ENCODE results near the gene MVD.
"Not testable (repeated sequence)": the region's sequence is repeated elsewhere in the genome, so short reads cannot be mapped to it uniquely, and the experiment has no call there.

Gene MVD

GRCh38 chr16:88681084-88681680, 18.3 kb upstream of the MVD start:
- peak; percentile 26 for DNase-seq

DNA sequence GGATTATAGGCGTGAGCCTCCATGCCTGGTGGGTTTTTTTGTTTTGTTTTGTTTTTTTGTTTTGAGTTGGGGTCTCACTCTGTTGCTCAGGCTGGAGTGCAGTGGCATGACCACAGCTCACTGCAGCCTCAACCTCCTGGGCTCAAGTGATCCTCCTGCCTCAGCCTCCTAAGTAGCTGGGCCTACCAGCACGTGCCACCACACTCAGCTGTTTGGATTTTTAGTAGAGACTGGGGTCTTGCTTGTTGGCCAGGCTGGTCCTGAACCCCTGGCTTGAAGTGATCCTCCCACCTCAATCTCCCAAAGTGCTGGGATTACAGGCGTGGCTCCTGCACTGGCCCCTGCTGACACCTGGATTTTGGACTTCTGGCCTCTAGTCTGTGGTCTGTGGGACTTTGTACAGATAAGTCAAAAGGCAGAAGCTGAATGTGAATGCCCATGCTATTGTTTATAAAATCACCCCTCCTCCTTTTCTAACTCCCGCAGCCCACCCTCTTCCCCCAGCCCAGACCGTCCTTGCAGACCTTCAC, 17.7 kb upstream of the MVD start:
- no peak for DNase-seq

DNA sequence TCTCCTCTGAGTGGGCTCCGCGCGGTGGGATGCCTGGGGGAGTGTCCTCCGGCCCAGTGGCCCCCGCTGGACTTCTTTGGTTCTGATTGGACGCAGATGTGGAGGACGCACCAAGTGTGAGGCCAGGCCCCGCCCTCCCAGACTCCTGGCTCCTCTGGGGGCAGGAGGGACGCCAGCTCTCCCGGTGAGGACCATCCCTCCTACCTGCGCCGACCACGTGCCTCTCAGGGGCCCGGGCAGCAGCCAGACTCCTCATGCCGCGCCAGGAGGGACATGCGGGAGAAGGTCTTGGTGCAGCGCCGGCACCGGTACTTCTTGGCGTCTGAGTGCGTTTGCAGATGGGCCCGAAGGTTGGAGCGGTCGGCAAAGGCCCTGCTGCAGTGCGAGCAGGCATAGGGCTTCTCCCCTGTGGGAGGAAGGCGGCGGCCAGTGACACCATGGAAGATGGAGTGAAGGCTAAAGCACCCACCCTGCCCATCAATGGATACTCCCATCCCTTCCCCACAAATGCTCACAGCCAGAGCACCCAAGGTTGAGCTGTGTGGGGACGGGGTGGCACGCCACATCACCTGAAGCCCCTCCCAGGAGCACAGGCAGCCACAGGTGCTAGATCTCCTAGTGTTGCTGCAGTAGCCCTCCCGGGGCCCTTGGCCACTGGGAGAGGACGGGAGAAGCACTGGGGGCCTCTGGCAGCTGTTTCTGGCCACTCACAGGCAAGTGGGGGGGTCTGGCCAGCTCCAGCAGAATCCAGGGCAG, 15.5 kb upstream of the MVD start:
- no peak for DNase-seq

DNA sequence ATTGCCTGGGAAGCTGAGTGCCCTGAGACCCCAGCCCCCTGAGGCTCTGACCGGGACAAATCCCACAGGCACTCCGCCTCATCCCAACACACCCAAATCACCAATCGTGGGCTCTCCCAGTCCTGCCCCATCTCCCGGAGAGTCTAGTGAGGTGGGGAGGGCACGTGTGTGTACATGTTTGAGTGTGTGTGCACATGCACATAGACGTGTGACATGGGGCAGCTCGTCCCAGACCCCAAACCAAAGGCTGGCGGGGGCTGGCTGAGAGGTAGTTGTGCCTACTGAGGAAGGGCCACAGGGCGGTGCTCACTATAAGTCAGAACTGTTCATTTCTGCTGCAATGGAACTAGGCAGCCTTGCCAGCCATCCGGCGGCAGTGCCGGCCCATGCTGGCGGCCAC, 14.8 kb upstream of the MVD start:
- DNase-seq = no peak

GRCh38 chr16:88676502-88677242, 13.8 kb upstream of the MVD start:
- no peak for DNase-seq

GRCh38 chr16:88673716-88674379, 11.0 kb upstream of the MVD start:
- no peak for DNase-seq

- DNase-seq = no peak
Observed at GRCh38 chr16:88672776-88673175, 9.9 kb upstream of the MVD start.

- DNase-seq = no peak
Observed at GRCh38 chr16:88671806-88672205, 8.9 kb upstream of the MVD start.

DNA sequence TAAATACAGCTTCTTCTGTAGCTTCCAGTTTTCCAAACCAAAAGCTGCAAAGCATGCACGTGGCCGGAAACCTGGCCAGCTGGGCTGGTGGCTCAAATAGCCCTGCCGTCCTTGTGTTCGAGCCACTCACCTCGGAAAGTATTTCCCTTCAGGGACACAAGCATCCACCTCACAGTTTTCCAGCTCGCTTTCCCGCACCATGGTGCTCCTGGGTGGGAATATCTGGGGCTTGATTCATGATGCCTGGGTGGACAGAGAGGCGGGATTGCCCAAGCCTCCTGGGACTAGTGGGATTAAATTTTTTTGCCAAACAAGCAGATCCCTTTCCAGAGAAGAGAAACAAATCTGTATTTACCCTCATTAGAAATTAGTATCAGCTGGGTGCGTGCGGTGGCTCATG, 7.1 kb upstream of the MVD start:
- no peak for DNase-seq

DNA sequence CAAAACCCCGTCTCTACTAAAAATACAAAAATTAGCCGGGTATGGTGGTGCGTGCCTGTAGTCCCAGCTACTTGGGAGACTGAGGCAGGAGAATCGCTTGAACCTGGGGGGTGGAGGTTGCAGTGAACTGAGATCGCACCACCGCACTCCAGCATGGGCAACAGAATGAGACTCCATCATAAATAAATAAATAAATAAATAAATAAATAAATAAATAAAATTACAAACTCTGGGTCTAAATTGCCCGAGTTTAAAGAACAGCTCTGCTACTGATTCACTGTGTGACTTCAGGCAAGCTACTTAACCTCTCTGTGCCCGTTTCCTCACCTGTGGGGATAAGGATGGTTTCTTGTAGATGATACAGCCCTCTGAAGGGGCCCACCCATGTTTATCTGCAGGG, 6.6 kb upstream of the MVD start:
- not testable (repeated sequence) for DNase-seq

GRCh38 chr16:88667461-88667860, 4.6 kb upstream of the MVD start:
- no peak for DNase-seq

GRCh38 chr16:88665570-88665969, 2.7 kb upstream of the MVD start:
- DNase-seq = no peak

DNA sequence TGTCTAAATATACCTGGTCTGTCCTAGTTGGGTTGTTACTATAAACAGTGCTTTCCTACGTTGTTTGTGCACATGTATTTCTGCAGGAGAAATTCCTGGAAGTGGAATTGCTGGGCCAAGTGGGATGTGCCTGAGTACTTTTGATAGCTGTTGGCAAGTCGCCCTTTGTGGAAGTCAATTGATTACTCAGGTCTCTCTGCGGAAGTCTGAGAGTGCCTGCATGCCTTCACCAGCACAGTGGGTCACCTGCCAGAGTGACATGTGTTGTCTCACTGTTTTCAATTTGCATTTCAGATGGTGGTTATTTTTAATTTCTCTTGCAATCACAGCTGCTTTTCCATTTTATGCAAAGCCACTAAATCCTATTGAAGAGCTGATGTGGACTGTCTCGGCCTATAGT, 2.3 kb upstream of the MVD start:
- DNase-seq = no peak

GRCh38 chr16:88662222-88662842, 559 bp downstream of the MVD start:
- no peak for DNase-seq

GRCh38 chr16:88661468-88661867, 1.4 kb downstream of the MVD start:
- DNase-seq = no peak

DNA sequence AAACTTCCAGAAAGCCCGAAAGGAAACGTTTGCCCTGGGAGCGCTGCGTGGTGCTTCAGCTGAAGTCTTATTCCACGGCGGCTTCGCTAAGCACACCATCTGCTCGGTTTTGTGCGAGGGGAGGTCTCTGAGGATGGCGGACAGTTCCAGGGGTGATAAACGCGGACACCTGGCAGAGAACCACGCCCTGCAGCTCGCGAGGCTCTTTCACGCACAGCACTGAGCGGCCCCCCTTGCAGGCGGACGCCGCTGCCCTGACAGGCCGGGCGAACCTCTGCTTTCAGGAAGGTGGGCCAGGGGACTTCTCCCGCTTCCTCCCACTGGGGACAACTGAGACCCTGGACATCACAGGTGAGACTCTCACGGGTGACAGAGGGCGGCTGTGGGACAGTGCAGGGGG, 3.7 kb downstream of the MVD start:
- DNase-seq = no peak

DNA sequence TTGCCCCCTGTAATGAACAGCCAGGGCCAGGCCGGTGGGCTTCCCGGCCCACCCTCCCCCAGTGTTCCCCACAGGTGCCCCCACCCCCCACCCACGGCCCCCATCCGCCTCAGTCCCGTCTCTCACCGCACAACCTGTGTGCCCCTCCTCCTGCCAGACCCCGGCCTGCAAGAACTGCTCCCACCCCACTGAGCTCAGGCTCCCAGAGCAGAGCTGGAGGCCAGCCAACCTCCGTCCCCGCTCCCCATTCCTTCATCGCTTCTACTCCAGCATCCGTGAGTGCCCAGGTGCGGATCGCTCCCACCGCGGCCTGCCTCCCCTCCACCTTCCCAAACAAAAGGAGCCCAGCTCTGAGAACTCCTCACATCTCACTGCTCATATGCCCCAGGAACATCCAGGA, 4.2 kb downstream of the MVD start:
- DNase-seq = no peak

DNA sequence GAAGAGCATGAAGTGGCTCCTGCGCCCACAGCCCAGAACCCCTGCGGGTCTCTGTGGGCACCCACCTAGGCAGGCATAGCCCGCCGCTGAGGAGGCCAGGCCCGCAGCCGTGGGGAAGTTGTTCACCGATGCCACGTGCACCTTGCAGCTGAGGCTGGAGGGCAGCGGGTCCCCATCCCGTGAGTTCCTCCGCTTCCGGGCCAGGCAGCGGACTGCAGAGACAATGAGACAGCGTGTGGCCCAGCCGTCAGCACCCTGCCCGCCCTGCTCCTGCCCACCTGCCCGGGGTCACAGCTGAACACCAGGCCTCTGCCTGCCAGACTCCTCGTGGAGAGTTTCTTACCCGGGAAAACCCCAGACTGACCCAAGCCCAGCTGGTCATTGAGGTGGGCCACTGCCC, 5.5 kb downstream of the MVD start:
- DNase-seq = no peak

DNA sequence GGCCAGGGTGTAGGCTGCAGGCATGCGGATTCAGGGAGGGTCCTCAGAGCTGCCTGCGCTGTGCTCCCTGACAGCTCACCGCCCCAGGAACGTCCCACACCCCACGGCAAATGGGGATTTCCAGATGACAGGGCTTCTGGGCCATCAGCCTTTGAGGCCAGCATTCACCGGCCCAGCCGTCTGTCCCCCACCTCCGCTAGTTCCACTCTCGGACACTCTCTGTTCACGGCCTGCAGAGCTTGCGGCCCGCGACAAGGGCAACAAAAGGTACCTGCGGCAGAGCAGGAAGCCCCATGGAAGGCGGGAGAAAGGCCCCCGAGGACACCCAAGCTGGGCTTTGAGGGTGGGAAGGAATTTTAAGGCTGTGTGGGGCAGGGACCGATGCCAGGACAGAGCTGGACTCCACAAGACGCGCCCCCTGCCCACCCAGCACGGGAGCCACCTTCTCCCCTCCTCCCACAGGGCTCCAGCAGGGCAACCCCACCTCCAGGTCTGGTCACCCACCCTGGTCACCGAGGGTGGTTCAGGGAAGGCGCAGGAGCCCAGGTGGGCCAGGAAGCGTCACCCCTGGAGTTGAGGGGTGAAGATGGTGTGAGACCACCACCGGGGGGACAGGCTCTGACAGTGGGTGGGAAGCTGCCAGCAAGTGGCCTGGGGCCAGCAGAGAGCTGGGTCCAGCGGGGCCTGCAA, 6.5 kb downstream of the MVD start:
- no peak for DNase-seq

DNA sequence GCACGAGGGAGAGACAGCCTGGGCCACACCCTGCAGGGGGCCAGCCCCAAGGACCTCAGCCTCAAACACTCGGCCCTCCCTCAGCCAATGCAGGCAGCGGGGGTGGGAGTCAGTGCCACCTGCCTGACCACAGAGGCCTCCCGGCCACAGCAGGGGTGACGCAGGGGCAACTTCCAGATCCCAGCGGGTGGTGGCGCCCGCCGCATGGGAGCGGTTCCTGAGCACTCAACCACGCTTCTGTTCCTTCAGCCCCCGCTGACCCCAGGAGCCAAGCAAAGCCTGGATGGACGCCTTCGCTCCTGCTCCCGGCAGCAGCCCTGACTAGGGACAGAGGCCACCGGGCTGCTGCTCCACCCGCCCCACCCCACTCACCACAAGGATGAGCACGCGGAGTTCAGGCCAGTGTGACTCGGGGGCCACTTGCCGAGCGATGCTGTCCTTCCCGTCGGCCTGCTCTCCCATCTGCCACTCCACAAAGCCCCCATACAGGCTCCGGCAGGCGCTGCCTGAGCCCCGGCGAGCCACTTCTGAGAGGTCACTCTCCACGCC, 7.1 kb downstream of the MVD start:
- no peak for DNase-seq

- no peak for DNase-seq
Observed at GRCh38 chr16:88655053-88655732, 7.7 kb downstream of the MVD start.
